ENCODE results near the gene CALU. TPM values are rescaled to one million over a fixed set of nuclear protein-coding genes. Genes with fewer than 3 reads are reported as not detected.

The CALU gene
- total RNA-seq, 1 donor from 2014 or later, result 516 TPM

- peak overlapping the region; percentile 58 for H3K4me3 Mint-ChIP-seq (ENCODE audit: unreplicated experiment)
- H3K27ac Mint-ChIP-seq (ENCODE audit: unreplicated experiment), result peak overlapping the region; percentile 86
- DNase-seq (ENCODE audit: extremely low spot score, unreplicated experiment), result no peak
- H3K36me3 Mint-ChIP-seq (ENCODE audit: unreplicated experiment), result no peaks in the 10 kb centered on the region
- TF ChIP-seq CTCF (IDR thresholded peaks at IDR 0.05), result no peak
- H3K9me3 Mint-ChIP-seq (ENCODE audit: unreplicated experiment), result no peaks in the 10 kb centered on the region
- peaks cover 26% of the 10 kb centered on the region for H3K4me1 Mint-ChIP-seq (ENCODE audit: unreplicated experiment)
- no peaks in the 10 kb centered on the region for H3K27me3 Mint-ChIP-seq (ENCODE audit: unreplicated experiment)
Observed at GRCh38 chr7:128728598-128728997, 10.6 kb upstream of the CALU start.

- DNase-seq (ENCODE audit: extremely low spot score, unreplicated experiment), result no peak
- Mint-ChIP-seq H3K4me3 (ENCODE audit: unreplicated experiment) (no peak overlapping the region), H3K4me1 (ENCODE audit: unreplicated experiment) (peaks cover 26% of the 10 kb centered on the region), H3K27ac (ENCODE audit: unreplicated experiment) (peak overlapping the region; percentile 86), H3K27me3 (ENCODE audit: unreplicated experiment) (no peaks in the 10 kb centered on the region), H3K9me3 (ENCODE audit: unreplicated experiment) (no peaks in the 10 kb centered on the region), H3K36me3 (ENCODE audit: unreplicated experiment) (no peaks in the 10 kb centered on the region)
- TF ChIP-seq CTCF (IDR thresholded peaks at IDR 0.05), result no peak
Observed at GRCh38 chr7:128729494-128729893, 9.7 kb upstream of the CALU start.

GRCh38 chr7:128731184-128731583, 8.0 kb upstream of the CALU start:
- TF ChIP-seq CTCF (IDR thresholded peaks at IDR 0.05), result no peak
- Mint-ChIP-seq H3K9me3 (ENCODE audit: unreplicated experiment) (no peaks in the 10 kb centered on the region), H3K4me1 (ENCODE audit: unreplicated experiment) (peaks cover 26% of the 10 kb centered on the region), H3K27me3 (ENCODE audit: unreplicated experiment) (no peaks in the 10 kb centered on the region), H3K36me3 (ENCODE audit: unreplicated experiment) (no peaks in the 10 kb centered on the region), H3K4me3 (ENCODE audit: unreplicated experiment) (no peak overlapping the region), H3K27ac (ENCODE audit: unreplicated experiment) (no peak overlapping the region)
- no peak for DNase-seq (ENCODE audit: extremely low spot score, unreplicated experiment)

GRCh38 chr7:128732521-128733277, 6.5 kb upstream of the CALU start:
- no peaks in the 10 kb centered on the region for H3K36me3 Mint-ChIP-seq (ENCODE audit: unreplicated experiment)
- H3K27me3 Mint-ChIP-seq (ENCODE audit: unreplicated experiment), result no peaks in the 10 kb centered on the region
- no peaks in the 10 kb centered on the region for H3K9me3 Mint-ChIP-seq (ENCODE audit: unreplicated experiment)
- no peak overlapping the region for H3K27ac Mint-ChIP-seq (ENCODE audit: unreplicated experiment)
- H3K4me1 Mint-ChIP-seq (ENCODE audit: unreplicated experiment), result peaks cover 19% of the 10 kb centered on the region
- no peak for DNase-seq (ENCODE audit: extremely low spot score, unreplicated experiment)
- no peak for TF ChIP-seq CTCF (IDR thresholded peaks at IDR 0.05)
- H3K4me3 Mint-ChIP-seq (ENCODE audit: unreplicated experiment), result no peak overlapping the region

GRCh38 chr7:128733278-128733645, 5.9 kb upstream of the CALU start:
- no peaks in the 10 kb centered on the region for H3K27me3 Mint-ChIP-seq (ENCODE audit: unreplicated experiment)
- H3K4me3 Mint-ChIP-seq (ENCODE audit: unreplicated experiment), result no peak overlapping the region
- no peak overlapping the region for H3K27ac Mint-ChIP-seq (ENCODE audit: unreplicated experiment)
- peaks cover 19% of the 10 kb centered on the region for H3K4me1 Mint-ChIP-seq (ENCODE audit: unreplicated experiment)
- no peaks in the 10 kb centered on the region for H3K36me3 Mint-ChIP-seq (ENCODE audit: unreplicated experiment)
- no peaks in the 10 kb centered on the region for H3K9me3 Mint-ChIP-seq (ENCODE audit: unreplicated experiment)
- TF ChIP-seq CTCF (IDR thresholded peaks at IDR 0.05), result no peak
- no peak for DNase-seq (ENCODE audit: extremely low spot score, unreplicated experiment)
